GM12892 (cell line): ENCODE measurements around the gene GABARAP.

ENCODE experiments used
- POLR2A ChIP-seq: IDR thresholded peaks from 2 replicates; pipeline ENCODE4 v1.6.1; 2011; ENCODE audit warnings: low read depth, low read length, control low read depth
- POLR2AphosphoS5 ChIP-seq: IDR thresholded peaks from 2 replicates; pipeline ENCODE4 v1.6.1; 2011; ENCODE audit warnings: low read depth, low read length, control low read depth

- TF ChIP-seq POLR2A (no peak), POLR2AphosphoS5 (no peak)
These were observed 27.1 kb downstream of the GABARAP start for GRCh38 chr17:7215136-7215638.
